SK-N-DZ (cell line): ENCODE results near the gene IL2RA.

Experiments
- DNase-seq: peaks from one replicate; pipeline ENCODE4 v3.0.0-alpha.2; 2015; ENCODE audit warnings: low spot score

IL2RA gene

GRCh38 chr10:6059506-6059905, 2.7 kb downstream of the IL2RA start:
- no peak for DNase-seq

DNA sequence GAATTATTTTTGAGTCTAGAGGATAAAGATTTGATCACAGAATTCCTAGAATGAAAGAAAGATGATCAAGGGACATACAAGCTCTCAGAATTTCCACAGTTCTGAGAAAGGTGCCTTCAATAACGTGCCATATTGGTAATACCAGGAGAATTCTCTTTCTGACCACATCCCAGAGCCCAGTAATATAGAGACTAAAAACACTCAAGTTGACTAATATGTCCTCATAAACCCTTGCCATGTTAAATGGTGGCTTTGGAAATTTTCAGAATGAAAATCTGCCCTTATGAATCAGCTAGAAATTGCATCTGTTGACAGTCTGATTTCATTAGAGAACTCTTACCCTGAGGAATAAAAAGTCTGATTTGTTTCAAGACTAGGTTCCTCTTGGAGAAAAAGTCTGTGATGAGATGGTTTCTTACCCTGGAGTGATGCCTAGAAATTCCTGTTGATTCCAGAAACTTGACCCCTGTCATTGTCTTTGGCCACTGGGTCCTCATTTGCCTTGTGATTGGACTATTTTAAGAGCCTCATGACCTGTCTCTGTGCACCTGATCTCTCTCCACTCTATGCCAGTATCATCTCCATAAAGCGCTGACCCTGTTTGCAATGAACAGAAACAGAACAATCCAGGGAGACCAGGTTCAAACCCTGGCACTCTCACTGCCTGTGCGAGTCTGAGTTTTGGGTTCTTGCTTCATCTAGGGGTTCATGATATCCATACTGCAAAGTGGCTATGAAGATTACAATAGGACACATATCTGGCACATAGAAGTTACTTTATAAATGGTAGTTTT, 3.3 kb downstream of the IL2RA start:
- DNase-seq, result no peak

DNA sequence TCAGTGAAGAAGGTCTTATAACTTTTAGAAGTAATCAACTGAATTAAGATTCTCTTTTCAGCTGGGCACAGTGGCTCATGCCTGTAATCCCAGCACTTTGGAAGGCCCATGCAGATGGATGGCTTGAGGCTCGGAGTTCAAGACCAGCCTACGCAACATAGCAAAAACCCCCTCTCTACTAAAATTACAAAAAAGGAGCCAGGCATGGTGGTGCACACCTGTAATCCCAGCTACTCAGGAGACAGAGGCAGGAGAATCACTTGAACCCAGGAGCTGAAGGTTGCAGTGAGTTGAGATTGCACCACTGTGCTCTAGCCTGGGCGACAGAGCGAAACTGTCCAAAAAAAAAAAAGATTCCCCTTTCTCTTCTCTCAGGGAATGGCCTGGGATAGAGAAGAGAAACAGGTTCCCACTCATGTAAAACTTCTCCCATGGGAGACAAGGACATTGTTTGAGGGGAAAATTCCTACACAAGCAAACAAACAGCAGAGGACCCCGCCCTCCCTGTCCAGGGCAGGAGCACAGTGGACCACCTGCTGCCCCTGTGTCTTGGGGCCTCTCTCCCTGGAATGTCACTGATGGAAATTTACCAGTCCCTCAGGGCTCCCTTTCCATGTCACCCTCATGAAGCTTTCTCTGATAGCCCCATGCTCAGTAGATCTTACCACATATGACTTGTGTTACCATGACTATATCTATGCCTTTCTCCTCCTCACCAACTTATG, 5.6 kb downstream of the IL2RA start:
- no peak for DNase-seq

DNA sequence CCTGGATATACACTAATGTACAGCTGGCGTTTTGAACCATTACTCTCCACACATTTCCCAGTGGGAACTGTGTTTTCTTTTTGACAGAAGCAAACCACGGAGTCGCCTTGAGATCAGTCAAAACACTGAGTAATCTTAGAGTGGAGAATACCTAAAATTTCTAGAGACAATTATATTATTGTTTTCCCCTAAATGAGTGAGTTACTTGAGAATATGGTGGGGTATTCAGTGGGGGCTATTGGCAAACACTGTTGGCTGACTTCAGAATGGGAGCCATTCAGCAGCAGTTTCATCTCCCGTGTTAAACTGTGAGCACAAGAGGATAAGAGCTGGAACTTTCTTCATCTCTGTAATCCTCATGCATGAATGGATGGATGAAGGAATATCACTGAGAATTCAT, 6.2 kb downstream of the IL2RA start:
- no peak for DNase-seq

DNA sequence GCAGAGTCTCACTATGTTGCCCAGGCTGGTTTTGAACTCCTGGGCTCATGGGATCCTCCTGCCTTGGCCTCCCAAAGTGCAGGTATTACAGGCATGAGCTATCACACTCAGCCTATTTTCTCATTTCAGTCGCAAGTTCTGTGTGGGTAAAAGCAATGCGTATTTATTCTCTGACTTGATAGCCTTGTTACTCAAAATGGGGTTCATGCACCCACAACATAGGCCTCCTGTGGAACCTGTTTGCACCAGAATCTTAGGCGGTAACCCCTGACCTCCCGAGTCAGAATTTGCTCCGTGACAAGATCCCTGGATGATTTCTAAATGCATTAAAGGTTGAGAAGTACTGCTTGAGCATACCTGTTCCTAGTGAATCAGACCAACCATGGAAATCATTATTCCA, 7.3 kb downstream of the IL2RA start:
- DNase-seq, result no peak

DNA sequence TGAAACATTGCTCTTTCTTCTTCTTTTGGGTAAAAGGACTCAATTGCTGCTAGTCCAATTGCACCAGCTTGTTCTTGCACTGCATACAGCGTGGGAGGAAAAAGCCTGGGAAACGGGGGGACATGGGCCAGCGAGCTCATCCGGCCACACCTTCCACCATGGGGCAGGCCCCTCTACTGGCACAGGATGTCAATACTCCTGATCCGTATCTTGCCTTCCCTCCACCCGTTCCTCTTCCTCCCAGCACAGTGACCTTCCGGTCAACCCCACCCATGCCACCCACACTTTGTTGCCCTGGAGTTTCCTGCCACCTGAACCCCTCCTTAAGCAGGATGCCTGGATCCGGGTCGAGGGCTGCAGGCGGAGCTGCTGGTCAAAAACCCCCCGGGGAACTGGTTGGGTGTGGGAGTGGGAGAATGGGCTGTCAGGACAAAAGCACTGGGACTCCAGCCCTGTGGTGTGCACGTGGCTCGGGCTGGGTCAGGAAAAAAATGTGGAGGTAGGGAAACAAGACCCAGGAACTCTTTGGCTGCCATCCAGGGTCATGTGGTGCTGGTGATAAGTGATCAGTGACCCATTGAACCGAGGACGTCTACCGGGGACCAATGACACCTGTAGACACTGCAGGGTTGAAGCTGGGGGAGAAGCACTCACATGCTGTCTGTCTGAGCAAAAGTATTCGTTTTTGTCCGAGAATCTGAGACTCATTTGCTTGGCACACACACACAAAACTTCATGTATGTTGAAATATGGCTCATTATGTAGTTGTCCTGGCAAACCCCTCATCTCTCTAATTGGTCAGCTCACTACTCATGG, 8.1 kb downstream of the IL2RA start:
- no peak for DNase-seq

DNA sequence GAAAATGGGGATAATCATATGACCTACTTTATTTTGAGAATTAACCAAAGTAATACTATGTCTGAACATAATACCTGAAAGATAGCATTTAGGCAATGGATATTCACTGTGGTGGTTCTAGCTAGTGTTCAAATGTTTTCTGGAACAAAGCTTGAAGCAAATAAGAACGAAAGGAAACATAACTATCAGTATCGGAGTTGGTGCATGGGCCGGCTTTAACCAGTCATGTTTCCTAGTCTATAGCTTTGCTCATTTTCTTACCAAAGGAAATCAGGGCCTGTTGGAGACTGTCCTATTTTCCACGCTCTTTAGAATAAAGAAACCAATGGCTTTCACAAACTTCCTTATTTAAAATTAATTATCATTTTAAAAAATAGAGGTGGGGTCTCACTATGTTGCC, 8.9 kb downstream of the IL2RA start:
- no peak for DNase-seq

GRCh38 chr10:6052247-6053221, 9.6 kb downstream of the IL2RA start:
- DNase-seq, result no peak

DNA sequence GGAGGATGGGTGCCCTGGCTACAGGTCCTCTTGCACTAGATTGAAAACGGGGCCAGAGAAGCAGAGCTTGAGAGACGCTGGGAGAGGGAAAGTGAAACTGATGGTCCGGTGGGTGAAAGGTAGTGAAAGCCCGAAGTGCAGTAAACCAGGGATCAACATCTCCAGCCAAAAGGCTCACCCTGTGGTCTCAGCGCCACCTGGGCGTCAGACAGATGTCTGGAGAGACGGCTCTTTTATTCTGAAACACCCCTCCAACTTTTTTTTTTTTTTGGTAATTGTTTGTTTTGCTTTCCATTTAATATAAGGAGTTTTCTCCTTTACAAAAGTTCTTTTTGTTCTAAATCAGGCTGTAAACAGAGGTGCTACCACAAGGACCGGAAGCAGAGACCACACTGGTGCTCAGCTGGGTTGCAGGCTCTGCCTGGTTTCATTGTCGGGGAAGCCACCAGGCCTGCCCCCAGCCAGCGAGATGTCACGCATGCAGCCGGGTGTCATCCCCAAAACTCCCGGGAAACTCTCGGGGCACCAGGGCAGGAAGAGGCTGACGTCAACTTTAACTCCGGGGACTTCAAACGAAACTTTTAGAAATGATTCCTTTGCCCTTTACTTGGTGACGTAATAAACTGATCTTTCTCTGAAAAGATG, 11.2 kb downstream of the IL2RA start:
- no peak for DNase-seq

DNA sequence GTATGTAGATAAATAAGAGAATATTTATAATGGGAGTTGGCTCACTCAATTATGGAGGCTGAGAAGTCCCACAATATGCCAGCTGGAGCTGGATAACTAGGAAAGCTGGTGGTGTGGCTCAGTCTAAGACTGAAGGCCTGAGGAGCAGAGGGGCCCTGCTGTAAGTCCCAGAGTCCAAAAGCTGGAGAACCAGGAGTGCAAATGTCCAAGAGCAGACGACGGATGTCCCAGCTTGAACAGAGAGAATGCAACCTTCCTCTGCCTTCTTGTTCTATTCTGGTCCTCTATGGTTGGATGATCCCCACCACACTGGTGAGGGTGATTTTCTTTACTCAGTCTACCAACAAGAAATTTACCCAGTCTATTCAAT, 13.2 kb downstream of the IL2RA start:
- DNase-seq, result no peak

DNA sequence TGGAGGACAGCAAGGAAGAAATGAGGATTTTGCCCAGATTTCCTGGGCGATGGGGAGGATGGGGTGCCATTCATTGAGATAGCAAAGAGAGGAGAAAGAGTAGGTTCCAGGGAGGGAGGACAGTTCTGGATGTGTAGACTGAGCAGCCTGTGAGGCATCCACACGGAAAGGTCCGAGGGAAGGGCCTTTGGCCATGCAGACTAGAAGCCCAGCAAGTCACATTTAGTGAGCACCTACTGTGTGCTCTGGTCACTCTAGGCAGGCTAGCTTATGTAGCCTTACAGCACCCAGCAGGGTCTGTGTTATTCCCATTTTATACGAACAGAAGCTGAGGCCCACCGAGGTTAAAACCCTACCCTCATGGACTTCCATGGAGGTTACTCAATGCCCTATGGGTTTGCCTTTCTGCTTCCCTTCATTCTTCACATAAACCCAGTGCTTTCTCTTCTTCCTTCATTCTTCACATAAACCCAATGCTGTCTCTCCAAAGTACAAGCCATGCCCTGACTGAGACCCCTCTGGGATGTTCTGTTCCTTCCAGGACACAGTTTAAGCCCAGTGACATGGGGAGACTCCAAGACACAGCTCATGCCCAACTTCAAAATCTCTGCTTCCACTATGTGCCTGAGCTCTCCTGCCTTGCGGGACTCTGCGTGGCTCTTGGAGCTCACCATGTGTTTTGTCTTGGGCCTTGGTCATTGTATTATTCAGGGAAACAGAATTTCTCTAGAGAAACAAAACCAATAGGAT, 13.7 kb downstream of the IL2RA start:
- no peak for DNase-seq

DNA sequence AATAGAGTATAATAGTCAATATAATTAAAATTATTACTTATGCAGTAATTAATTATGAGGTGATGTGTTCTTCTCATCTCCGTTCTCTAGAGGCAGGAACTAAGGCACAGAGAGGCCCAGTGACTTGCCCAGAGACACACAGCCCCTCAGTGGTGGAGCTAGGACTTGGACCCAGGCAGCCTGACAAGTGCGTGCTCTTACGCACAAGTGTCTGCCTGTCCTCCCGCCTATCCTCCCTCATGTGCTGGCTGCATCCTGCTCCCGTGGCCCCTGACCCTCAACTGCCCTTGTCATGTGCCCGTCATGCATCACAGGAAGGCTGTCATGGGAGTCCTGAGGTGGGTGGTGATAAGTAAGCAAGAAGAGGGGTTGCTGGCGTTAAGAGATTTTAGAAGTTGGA, 14.3 kb downstream of the IL2RA start:
- DNase-seq, result no peak

DNA sequence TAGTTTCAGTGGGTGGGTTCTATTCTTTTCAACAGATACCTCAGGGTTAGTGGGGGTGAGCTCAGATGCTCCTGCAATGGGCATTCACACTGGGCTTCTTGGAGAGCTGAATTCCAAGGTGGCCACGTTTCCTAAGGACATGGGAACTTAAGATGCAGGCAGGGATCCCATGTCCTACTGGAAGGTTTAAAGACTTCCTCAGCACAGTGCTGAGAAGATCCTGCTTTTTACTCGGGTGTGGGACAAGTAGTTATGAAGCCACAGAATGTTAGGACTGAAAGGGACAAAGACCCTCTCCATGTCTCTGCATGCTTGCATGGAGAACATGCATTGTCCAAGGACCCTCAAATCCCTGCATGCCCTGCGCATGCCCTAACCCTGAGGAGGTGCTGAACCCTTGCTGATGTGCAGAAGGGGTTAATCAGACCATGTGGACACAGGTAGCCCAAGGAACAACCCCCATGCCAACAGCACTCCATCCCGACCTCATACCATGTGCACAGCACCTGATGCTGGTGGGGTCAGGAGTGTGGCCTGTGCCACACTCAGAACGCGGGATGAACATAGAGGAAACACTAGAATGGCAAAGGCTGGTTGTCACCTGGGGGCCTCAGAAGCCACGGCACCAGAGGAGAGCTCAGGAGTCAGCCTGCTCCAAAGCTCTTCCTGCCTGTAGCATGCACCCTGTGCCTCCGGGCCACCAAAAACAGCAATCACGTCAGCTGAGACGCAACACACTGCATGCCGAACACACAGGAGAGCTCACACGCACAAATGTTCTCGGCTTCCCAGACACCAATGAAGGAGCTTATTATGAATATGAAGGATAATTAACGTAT, 15.2 kb downstream of the IL2RA start:
- DNase-seq, result no peak

GRCh38 chr10:6045878-6046772, 16.0 kb downstream of the IL2RA start:
- DNase-seq, result no peak

DNA sequence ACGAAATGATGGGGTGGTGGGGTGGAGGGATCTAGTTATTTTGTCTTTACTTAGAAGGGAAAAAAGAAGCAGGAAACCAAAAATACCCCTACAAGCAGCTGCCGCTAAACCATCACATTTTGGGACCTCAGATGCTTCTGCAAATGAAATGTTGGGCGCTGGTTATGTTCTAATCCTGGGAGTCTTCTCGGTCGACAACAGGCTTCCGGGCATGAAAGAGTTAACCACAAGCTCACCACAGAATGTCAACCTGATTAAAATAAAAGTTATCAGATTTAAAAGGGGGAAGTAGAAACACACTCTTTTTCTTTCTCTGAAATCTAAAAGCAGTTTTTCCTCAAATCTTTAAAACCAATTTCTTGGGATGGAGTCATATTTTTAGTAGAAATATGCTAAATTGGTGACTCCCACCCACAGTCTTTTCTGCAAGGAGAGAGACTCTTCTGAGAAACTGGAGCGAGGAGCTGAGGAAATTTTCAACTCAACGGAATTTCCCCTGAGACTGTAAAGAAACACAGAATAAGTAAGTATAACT, 16.8 kb downstream of the IL2RA start:
- no peak for DNase-seq

DNA sequence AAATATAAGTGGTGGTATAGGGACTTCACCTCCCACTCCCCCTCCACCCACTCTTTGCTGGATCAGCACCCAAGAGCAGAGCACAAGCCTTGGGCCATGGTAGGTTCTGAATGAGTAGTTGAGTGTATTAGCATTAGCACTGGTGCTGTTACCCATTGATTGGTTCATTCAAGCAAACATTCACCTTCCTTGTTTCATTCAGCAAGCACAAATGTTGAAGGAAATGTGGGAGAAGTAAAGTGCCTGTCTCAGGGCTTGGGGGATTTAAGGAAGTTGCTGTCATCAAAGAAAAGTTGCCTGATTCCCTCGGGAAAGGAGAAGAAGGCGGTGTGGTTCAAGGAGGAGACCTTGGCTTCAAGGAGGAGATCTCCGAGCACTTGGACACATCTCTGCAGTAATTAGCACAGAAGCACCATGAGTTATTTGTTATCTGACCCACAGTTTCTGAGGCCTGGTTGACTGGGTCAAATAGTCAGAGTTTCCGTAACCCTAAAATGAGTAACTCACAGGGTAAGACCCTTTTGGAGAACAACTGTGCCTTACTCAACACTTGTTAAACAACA, 17.3 kb downstream of the IL2RA start:
- DNase-seq, result no peak

- no peak for DNase-seq
These were observed 18.1 kb downstream of the IL2RA start for GRCh38 chr10:6044060-6044459.
